Activated T-cell treated with anti-CD3 and anti-CD28 coated beads, Interleukin-2, amount 50 U/mL, for 24 hours (primary cell): ENCODE data around the gene SMARCE1.

Source experiments
- DNase-seq: peaks from one replicate; pipeline ENCODE4 v3.0.0-alpha.2; 2020
- H3K27ac Mint-ChIP-seq: 2 replicates; pipeline ENCODE4 v1.8.0; 2020; ENCODE audit warnings: mild to moderate bottlenecking, mixed read lengths
- H3K27me3 Mint-ChIP-seq: 2 replicates; pipeline ENCODE4 v1.8.0; 2020; ENCODE audit warnings: mixed read lengths
- H3K36me3 Mint-ChIP-seq: 2 replicates; pipeline ENCODE4 v1.8.0; 2020; ENCODE audit warnings: low read depth, mixed read lengths
- H3K4me1 Mint-ChIP-seq: 2 replicates; pipeline ENCODE4 v1.8.0; 2020; ENCODE audit warnings: low read depth, mixed read lengths
- H3K4me3 Mint-ChIP-seq: 2 replicates; pipeline ENCODE4 v1.8.0; 2020; ENCODE audit warnings: mild to moderate bottlenecking, moderate library complexity, mixed read lengths
- H3K9me3 Mint-ChIP-seq: 2 replicates; pipeline ENCODE4 v1.8.0; 2020; ENCODE audit warnings: mixed read lengths

The SMARCE1 gene

DNA sequence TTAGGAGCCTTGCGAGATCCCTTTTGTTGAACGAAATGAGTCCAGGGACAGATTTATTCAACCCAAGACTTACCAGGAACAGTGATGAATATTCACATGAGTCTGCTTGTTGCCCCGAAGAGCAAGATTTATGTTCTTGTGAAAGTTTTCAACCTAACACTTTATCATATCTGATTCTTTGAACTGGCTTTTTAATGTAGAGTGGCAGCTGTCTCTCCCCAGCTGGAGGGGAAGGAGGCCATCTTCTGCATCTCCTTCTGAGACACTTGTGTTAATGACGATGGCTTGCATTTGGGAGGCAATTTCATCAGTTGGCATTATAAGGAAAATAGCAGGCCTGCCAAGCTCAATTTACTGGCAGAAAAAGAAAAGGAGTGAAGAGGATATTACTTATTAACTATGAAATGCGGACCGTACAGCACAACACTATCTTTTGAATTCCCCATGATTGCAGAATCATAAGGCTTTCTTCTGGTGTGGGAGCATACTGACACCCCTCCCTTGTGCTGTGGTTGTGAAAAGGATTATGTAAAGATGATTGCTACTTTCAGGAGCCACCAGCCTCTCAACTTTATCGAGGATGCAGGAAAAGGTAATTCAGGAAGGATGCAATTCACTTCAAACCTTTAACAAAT lies 35.7 kb downstream of the SMARCE1 start:
- no peaks in the 10 kb centered on the region for H3K36me3 Mint-ChIP-seq
- peak overlapping the region; percentile 89 for H3K27ac Mint-ChIP-seq
- H3K4me1 Mint-ChIP-seq = peaks cover 97% of the 10 kb centered on the region

DNA sequence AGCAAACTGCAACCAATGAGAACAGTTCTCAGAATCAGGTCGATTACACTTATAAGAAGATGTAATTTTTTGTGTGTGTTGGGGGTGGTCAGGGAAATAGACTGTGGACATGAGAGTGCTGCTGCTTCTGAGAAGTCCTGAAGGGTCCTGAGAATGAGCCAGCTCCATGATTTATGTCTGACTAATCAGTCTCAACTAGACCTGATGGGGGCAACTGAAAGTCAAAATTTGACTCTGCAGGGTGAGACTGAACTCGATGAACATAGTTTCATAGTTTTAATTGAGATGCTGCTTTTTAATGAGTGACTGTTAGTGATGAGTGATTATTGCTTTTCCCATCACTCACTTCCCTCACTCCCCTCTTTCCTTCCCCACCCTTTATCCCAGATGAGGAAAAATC lies 37.3 kb downstream of the SMARCE1 start:
- H3K9me3 Mint-ChIP-seq = no peaks in the 10 kb centered on the region
- H3K27me3 Mint-ChIP-seq = no peaks in the 10 kb centered on the region
- H3K4me1 Mint-ChIP-seq = peaks cover 97% of the 10 kb centered on the region
- H3K4me3 Mint-ChIP-seq = peak overlapping the region; percentile 37
- no peak for DNase-seq
- H3K27ac Mint-ChIP-seq = peak overlapping the region; percentile 92
- no peaks in the 10 kb centered on the region for H3K36me3 Mint-ChIP-seq

More for the DNA sequence above, 35.7 kb downstream of the SMARCE1 start:
- no peak for DNase-seq
- Mint-ChIP-seq H3K27me3 (no peaks in the 10 kb centered on the region), H3K9me3 (no peaks in the 10 kb centered on the region), H3K4me3 (peak overlapping the region; percentile 55)

- Mint-ChIP-seq H3K36me3 (no peaks in the 10 kb centered on the region), H3K9me3 (no peaks in the 10 kb centered on the region)
These were observed 39.5 kb downstream of the SMARCE1 start for GRCh38 chr17:40608061-40608581.

GRCh38 chr17:40607641-40608040 lies 40.0 kb downstream of the SMARCE1 start:
- no peaks in the 10 kb centered on the region for H3K9me3 Mint-ChIP-seq
- peaks cover under 1% of the 10 kb centered on the region for H3K36me3 Mint-ChIP-seq
- no peaks in the 10 kb centered on the region for H3K27me3 Mint-ChIP-seq
- no peak for DNase-seq
- H3K4me1 Mint-ChIP-seq = peaks cover 99% of the 10 kb centered on the region
- H3K27ac Mint-ChIP-seq = peak overlapping the region; percentile 93
- H3K4me3 Mint-ChIP-seq = peak overlapping the region; percentile 32

More at GRCh38 chr17:40608061-40608581, 39.5 kb downstream of the SMARCE1 start:
- Mint-ChIP-seq H3K27ac (peak overlapping the region; percentile 93), H3K27me3 (no peaks in the 10 kb centered on the region), H3K4me3 (peak overlapping the region; percentile 32), H3K4me1 (peaks cover 99% of the 10 kb centered on the region)
- DNase-seq = no peak

DNA sequence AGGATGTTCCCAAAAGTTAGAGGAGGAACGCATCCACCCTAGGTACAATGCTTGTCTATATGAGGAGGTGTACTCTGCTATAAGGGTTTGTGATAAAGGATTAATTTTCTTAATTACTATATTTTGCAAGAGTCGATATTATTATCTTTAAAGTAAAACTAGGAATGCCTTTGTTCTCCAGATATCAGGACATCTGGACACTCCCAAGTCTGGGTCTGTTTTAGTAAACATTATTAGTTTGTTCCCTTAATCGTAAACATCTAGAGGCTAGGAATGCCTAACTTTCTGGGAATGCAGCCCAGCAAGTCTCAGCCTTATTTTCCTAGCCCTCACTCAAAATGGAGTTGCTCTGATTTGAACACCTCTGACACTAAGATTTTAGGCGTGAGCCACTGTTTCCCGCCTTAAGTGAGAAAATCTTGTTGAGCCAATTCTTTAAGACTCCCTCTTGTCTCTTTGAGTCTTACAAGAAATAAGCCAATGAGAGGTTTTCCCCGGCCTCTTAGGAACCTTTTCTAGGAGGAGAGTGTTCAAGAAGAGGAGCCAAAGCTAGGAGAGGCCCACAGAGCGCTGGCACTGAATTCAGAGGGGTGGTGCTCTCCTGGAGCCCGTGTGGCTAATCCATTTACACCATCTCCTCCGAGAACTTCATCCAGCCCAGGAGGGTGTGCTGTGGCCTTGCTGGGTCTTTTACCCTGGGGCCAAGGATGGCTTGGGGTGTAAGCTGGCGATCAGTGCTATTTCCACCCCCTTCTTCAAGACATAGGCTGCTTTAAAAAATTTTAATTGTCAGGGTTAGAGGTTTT lies 40.9 kb downstream of the SMARCE1 start:
- peak overlapping the region; percentile 93 for H3K27ac Mint-ChIP-seq
- no peak overlapping the region for H3K4me3 Mint-ChIP-seq
- DNase-seq = no peak
- no peaks in the 10 kb centered on the region for H3K27me3 Mint-ChIP-seq
- peaks cover 100% of the 10 kb centered on the region for H3K4me1 Mint-ChIP-seq
- H3K36me3 Mint-ChIP-seq = peaks cover 2% of the 10 kb centered on the region
- H3K9me3 Mint-ChIP-seq = no peaks in the 10 kb centered on the region

DNA sequence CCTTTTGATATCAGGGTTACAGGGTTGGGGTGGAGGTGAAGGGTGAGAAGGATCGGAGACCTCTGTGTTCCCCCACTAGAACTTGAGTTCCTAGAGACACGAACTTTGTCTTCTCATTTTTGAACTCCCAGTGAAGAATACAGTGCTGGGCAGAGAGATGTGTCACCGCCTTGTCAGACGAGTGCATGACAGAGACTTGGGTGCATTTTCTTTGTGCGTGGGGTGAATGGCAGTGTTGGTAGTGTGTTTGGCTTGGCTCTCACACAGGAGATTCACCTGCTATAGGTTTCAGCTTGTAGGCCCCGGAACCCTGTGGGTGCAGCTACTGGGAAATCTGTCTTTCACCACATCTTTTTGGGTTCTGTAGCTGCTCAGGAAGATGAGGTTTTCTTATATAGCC lies 42.3 kb downstream of the SMARCE1 start:
- Mint-ChIP-seq H3K27me3 (no peaks in the 10 kb centered on the region), H3K9me3 (no peaks in the 10 kb centered on the region), H3K4me1 (peaks cover 100% of the 10 kb centered on the region), H3K36me3 (peaks cover 2% of the 10 kb centered on the region), H3K27ac (peak overlapping the region; percentile 96), H3K4me3 (peak overlapping the region; percentile 72)
- DNase-seq = peak; percentile 74

- no peaks in the 10 kb centered on the region for H3K9me3 Mint-ChIP-seq
- peak overlapping the region; percentile 96 for H3K27ac Mint-ChIP-seq
- H3K4me1 Mint-ChIP-seq = peaks cover 100% of the 10 kb centered on the region
- peaks cover 2% of the 10 kb centered on the region for H3K36me3 Mint-ChIP-seq
- H3K4me3 Mint-ChIP-seq = peak overlapping the region; percentile 72
- no peak for DNase-seq
- no peaks in the 10 kb centered on the region for H3K27me3 Mint-ChIP-seq
These were observed 43.1 kb downstream of the SMARCE1 start for GRCh38 chr17:40604327-40605080.

DNA sequence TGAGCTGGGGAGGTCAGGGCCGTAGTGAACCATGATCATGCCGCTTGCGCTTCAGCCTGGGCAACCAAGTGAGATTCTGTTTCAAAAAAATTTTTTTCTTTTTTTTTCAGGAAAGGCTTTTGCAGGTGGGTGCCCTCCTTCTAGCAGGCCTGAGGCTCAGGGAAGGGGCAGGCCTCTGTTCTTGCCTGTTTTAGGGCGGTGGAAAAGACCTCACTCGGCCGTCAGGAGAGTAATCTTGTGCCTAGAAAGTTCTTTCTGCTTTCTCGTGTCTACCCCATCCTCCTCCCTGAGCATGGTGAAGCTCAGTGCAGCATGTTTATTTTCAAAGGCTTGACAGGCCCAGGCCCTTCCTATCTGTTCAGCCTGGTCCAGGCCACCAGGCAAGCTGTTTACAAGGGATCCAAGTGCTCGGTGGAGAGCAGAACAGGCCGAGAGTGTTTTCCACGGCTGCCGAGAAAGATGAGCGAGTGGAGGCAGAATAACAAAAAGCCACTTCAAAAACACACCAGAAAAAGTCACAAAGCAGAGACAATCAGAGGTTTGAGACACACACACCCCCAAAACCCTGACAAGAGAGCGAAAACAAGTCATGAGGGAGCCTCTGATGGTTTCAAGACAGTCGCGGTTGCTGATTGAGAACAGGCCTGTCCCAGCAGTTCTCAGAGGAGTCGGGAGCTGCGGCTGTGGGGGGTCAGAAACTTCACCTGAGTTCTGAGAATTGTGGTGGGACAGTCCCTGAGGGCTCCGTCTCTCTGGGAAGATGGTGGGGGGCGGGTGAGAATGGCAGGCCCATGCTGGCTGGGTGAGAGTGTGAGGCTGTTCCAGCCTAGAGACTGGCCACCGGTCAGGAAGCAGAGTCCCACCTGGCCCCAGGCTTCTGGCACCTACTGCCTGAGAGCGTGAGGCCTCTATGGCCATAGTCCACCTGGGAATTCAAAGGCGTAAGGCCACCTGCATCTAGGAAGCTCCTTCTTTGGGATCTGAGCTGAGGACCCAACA lies 44.9 kb downstream of the SMARCE1 start:
- Mint-ChIP-seq H3K27ac (peak overlapping the region; percentile 98), H3K27me3 (no peaks in the 10 kb centered on the region), H3K4me3 (peak overlapping the region; percentile 72), H3K4me1 (peaks cover 100% of the 10 kb centered on the region), H3K36me3 (peaks cover 9% of the 10 kb centered on the region), H3K9me3 (no peaks in the 10 kb centered on the region)
- DNase-seq = peak; percentile 83

DNA sequence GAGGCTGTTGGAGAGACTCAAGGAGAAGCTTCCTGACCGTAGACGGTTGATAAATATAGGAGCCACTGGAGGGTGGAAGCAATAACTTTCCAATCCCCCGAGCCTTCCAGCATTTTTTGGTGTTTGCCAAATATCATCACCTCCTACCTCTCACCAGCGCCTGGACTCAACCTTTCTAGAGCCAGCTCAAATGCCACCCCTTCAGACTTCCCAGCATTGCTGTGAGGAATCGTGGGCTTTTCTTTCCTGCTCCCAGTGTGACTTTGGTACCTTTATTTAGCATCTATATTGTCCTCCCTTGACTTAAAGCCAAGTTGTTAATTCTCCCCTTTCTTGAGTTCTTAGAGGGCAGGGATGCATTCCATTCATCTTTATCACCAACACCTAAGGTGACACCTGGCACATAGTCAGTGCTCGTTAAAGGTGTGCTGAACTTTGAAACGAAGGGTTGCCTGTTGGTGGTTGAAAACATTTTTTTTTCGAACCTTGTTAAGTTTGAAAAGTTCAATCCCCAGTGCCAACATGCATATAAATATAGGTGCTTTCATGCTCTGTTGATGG lies 47.1 kb downstream of the SMARCE1 start:
- Mint-ChIP-seq H3K27me3 (no peaks in the 10 kb centered on the region), H3K9me3 (peaks cover 11% of the 10 kb centered on the region), H3K4me3 (no peak overlapping the region), H3K27ac (peak overlapping the region; percentile 99), H3K36me3 (peaks cover 20% of the 10 kb centered on the region), H3K4me1 (peaks cover 100% of the 10 kb centered on the region)
- DNase-seq = no peak

GRCh38 chr17:40599468-40599763 lies 48.2 kb downstream of the SMARCE1 start:
- H3K36me3 Mint-ChIP-seq = peaks cover 20% of the 10 kb centered on the region
- peaks cover 11% of the 10 kb centered on the region for H3K9me3 Mint-ChIP-seq
- peak overlapping the region; percentile 99 for H3K27ac Mint-ChIP-seq
- H3K27me3 Mint-ChIP-seq = no peaks in the 10 kb centered on the region
- peaks cover 98% of the 10 kb centered on the region for H3K4me1 Mint-ChIP-seq
- DNase-seq = no peak
- peak overlapping the region; percentile 59 for H3K4me3 Mint-ChIP-seq

- peaks cover 20% of the 10 kb centered on the region for H3K36me3 Mint-ChIP-seq
- H3K9me3 Mint-ChIP-seq = peaks cover 11% of the 10 kb centered on the region
- H3K27me3 Mint-ChIP-seq = no peaks in the 10 kb centered on the region
- peak overlapping the region; percentile 59 for H3K4me3 Mint-ChIP-seq
- DNase-seq = peak; percentile 86
- H3K4me1 Mint-ChIP-seq = peaks cover 98% of the 10 kb centered on the region
- peak overlapping the region; percentile 99 for H3K27ac Mint-ChIP-seq
These were observed 48.8 kb downstream of the SMARCE1 start for GRCh38 chr17:40598619-40599467.

- H3K9me3 Mint-ChIP-seq = peaks cover 11% of the 10 kb centered on the region
These were observed 49.4 kb downstream of the SMARCE1 start for GRCh38 chr17:40598301-40598618.

More at GRCh38 chr17:40598301-40598618, 49.4 kb downstream of the SMARCE1 start:
- DNase-seq = no peak
- Mint-ChIP-seq H3K36me3 (peaks cover 20% of the 10 kb centered on the region), H3K4me3 (peak overlapping the region; percentile 59), H3K4me1 (peaks cover 93% of the 10 kb centered on the region), H3K27me3 (no peaks in the 10 kb centered on the region), H3K27ac (peak overlapping the region; percentile 99)
